GM19023 (cell line): Measurements from ENCODE around the gene AKT2.
"Not testable (repeated sequence)": the region's sequence is repeated elsewhere in the genome, so short reads cannot be mapped to it uniquely, and the experiment has no call there.

ENCODE experiments used
- ATAC-seq: cut with Tn5 transposase; IDR thresholded peaks from one replicate; pipeline ENCODE4 v1.9.1; 2021; ENCODE audit warnings: mild to moderate bottlenecking, moderate library complexity; ENCODE audit not compliant: unreplicated experiment

AKT2 gene

DNA sequence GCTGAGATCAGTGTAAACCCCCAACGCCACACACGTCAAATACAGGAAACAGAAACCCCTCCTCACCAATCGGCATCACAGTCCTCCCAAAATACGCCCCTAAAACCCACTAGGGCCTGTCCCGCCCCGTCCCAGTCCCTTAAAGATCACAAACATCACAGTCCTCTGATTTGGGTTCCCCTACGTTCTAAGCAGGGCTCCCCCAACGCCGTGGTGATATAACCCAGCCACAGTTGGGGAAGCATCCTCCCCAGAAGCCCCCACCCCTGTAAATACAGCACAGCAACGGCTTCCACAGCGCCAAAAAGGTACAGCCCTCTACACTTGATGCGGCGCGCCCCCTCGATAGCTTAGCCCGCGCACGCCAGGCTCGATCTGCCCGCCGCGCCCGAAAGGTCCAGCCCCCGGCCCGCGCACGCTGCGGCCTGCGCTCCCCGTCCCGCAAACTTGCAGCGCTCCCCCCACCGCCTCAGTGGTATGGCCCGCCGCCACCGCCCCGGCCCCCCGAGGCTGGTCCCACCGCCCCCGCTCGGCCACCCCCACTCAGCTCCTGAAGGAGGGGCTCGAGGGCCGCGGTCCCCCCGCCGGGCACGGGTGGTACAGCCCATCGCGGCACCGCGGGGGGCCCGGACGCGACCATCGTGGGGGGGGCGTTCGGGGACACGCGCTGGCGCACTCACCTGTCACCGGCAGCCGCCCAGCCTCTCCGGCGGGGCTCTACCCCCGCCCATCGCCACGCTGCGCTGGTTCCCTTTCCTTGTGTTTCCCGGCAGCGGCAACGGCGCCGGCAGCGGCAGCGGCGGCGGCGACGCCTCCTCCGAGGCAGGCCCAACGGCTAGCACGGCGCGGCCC is at the start of gene AKT2:
AKT2 (minus strand) TSS at position 845 of the 852 bp plus-strand sequence. CDS start 20,078 bp downstream, outside the sequence.
- ATAC-seq, result peak; percentile 30

DNA sequence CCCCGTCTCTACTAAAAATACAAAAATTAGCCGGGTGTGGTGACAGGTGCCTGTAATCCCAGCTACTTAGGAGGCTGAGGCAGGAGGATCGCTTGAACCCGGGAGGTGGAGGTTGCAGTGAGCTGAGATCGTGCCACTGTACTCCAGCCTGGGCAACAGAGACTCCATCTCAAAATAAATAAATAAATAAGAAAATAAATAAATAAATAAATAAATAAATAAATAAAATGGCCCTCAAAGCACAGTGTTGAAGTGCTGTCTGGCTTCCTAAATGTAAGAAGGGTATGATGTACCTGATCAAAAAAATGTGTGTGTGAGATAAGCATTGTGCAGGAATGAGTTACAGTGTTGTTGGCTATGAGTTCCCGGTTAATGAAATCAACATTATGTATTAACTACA is 47.9 kb upstream of the AKT2 start:
- not testable (repeated sequence) for ATAC-seq

DNA sequence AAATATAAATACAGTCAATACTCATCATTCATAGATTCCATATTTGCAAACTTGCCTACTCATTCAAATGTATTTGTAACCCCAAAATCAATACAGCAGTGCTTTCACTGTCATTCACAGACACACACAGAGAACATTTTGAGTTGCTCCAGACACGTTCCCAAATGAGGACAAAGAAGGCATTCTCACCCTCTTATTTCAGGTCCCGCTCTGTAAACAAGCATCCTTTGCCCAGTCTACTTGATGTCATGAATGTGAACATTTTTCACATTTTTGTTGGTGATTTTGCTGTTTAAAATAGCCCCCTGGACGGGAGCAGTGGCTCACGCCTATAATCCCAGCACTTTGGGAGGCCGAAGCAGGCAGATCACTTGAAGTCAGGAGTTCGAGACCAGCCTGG is 47.5 kb upstream of the AKT2 start:
- no peak for ATAC-seq

DNA sequence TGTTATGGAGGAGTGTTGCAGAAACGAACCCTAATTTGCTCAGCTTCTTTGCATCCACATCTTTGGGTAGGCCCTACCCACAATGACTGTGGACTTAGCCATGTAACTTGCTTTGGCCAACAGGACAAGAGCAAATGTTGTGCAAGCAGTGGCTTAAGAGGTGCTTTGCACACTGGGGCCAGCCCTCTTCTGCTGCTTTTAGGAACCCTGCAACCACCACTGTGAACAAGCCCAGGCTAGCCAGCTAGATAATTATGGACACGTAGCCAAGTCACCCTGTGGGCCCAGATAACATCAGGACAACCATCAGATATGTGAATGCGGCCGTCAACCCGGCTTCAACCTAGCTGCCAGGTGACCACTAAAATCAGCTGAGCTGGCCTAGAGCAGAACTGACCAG is 45.9 kb upstream of the AKT2 start:
- ATAC-seq, result no peak

DNA sequence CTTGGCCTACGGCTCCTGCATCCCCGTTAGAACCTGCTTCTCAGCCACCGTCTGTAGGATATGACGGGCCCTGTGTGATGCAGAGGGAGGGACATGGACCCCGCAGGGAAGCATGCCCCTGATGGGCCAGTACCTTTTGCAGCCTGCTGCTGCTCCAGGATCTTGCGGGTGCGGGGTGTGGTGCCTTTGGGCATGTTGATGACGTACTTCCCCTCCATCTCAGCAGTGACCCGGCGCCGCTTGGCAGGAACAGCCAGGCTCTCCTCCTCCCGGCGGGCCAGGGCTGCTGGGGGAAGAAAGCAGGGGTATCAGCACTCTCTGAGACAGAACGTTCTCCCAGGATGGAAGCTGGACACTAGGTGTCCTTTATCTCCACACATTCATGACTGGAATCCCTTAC is 41.1 kb upstream of the AKT2 start:
- ATAC-seq, result no peak

DNA sequence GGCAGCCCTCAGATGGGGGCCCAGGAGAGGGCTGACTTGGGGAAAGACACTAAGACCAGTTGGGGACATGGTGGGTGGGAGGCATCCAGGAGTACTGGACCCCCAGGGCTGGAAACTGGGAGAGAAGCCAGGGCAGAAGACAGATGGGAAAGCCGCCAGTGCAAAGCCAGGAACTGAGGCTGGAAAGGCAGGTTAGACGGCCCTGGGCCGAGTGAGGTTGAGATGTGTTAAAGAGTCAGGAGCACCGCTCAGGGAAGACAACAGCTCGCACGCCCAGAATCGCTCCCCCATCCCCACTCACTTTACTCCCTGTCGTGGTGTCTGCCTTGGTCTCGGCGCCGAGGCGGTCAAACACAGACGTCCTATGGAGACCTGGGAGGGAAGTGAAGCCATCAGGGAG is 38.6 kb upstream of the AKT2 start:
- no peak for ATAC-seq

DNA sequence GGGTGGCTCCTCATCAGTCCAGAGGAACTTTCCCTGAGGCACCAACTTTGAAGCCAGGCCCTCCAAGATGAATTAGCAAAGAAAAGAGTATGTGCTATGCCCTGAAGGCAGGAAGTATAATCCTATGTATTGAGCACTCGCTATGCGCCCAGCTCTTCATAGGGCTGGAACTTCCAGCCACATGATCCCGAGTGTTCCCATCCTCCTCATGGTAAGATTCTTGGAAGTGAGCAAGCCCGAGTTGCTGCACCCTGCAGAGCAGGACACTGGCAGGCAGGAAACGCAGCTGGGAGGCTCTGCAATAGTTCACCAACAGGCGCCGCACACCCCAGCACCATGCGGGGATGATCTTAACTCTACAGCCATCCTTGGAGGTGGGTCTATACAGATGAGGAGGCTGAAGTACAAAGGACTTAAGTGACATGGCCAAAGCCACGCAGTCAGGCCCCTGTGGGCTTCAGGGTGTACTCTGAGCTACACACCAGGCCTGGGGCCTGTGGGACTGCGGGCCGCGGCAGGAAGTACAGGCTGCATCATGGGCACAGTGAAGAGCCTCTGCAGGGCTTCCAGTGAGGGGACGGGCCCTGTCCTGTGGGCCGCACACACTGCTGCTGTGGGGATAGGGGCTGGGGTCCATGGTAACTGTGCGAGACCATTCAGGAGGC is 37.9 kb upstream of the AKT2 start:
- ATAC-seq, result no peak

DNA sequence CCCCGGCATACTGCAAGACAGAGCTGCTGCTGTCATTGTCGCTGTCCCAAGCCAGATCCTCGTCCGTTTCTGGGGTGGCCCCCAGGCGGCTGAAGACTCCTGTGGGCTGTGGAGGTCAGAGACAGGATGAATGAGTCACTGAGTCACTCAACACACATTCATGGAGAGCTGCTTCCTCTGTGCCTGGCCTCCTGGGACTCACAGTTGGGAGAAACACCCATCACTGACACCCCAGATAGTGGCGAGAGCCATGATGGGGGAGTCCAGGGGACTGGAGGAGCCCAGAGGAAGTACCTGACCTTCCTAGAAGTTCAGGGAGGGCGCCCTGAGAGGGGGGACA is 37.1 kb upstream of the AKT2 start:
- ATAC-seq, result no peak

DNA sequence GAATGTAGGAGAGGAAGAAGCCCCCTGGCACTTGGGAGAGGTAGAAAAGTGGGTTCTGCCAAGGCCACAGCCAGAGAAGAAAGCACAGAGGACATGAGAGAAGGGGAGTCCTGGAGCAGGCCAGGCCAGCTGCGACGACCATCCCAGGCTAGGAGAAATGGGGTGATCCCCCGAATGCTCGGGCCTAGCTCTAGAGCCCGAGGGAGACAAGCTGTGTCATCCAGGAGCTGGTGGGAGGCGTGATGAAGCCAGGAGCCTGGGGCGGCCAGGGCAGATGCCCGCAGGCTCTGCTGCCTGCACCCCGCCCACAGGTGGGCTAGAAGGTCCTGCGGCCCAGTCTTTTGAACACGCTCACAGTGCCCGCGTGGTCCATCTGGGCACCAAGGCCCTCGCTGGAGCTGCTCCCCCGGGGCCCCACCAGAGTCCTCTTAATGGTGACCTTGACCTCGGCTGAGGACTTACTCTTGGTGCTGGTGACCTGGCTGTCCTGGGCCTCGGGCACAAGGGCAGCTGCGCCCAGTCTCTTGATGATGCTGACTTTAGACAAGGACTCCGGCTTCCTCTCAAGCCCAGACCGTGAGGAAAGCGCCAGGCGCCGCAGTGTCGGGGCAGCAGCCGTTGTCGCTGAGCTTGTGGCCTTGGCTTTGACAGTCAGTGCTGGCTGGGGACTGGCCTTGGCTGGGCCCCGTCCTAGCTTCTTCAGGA is 36.6 kb upstream of the AKT2 start:
- ATAC-seq, result no peak

DNA sequence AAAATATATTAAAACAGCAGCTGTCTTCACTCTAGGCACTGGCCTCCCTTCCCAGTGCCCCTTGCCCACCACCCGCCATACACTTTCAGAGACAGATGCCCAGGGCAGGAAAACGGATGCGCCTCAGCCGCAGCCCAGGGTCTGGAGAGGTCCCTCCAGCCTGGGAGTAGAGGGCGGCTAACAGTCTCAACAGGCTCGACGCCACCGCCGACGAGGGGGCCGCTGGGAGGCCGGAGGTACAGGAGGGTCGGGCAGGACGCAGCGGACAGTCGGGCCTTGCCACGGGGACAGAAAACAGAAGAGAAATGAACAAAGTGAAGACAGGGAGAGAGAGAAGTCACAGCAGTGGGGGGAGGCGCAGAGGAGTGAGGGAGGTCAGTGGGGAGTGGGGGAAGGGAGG is 35.9 kb upstream of the AKT2 start:
- no peak for ATAC-seq

DNA sequence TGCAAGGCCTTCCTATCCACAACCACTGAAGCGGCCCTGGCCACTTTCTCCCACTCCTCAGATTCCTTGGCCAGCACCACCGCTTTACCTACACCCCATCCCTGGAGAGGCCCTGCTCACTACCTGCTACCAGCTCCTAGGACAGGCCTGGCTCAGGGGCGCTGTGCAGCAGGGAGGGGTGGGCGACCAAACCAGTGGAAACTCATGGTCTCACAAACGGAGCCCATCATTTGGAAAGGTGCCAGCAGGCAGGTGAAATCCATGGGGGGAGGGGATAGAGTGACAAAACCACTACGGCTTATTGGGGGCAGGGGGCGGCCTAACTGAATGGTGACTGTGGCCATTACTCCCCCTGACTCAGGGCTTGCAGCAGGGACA is 35.4 kb upstream of the AKT2 start:
- no peak for ATAC-seq

DNA sequence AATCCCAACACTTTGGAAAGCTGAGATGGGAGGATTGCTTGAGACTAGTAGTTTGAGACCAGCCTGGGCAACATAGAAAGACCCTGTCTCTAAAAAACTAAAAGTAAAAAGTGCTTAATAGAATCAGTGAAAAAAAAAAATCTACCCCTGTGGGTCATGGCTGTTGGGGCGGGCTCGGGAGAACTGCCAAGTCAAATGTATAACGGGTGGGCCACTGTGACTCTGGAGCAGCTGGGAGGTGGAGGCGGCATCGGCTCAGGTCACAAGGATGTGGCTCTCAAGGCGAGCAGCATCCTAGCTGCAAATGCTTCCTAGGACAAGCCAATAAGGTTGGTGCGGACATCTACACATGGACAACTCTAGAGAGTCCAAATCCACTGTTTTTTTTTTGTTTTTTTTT is 32.2 kb upstream of the AKT2 start:
- no peak for ATAC-seq

DNA sequence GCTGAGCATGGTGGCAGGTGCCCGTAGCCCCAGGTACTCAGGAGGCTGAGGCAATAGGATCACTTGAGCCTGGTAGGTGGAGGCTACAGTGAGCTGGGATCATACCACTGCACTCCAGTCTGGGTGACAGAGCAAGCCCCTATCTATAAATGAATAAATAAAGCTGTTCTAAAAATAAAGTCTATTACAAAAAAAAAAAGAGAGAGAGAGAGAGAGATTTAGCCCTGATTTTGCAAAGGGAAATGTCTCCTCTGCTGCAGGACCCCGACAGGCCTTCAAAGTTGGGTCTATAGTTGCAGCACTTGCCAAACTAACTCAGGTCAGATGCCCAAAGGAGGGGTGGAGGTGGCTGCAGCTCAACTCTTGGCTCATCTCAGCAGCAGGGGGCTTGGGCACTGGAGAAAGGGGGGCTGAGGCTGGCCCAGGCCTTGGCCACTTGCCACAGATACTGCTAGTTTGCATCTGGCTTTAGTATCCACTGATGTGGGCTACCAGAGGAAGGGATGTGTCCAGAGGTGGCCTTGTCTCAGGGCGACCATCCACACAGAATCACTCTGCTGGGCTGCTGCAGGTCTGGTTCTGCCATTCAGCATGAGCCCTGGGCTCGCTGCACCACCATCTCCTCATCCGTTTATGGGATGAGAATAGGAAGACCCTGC is 30.8 kb upstream of the AKT2 start:
- no peak for ATAC-seq

DNA sequence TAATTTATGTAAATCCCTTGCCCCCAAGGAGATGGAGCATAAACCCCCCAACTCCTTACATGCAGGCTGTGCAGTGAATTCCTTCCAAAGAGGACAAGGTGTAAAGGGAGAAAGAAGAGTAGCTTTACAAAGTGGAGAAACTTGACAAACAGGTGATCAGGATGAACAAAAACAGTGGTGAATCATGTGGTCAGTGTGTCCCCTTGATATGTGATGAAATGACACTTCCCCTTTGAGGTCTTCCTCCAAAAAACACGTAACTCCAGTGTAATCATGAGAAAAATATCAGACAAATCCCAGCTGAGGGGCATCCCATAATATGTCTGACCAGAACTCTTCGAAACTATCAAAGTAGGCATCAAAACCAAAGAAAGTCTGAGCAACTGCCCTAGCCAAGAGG is 29.5 kb upstream of the AKT2 start:
- ATAC-seq, result no peak

DNA sequence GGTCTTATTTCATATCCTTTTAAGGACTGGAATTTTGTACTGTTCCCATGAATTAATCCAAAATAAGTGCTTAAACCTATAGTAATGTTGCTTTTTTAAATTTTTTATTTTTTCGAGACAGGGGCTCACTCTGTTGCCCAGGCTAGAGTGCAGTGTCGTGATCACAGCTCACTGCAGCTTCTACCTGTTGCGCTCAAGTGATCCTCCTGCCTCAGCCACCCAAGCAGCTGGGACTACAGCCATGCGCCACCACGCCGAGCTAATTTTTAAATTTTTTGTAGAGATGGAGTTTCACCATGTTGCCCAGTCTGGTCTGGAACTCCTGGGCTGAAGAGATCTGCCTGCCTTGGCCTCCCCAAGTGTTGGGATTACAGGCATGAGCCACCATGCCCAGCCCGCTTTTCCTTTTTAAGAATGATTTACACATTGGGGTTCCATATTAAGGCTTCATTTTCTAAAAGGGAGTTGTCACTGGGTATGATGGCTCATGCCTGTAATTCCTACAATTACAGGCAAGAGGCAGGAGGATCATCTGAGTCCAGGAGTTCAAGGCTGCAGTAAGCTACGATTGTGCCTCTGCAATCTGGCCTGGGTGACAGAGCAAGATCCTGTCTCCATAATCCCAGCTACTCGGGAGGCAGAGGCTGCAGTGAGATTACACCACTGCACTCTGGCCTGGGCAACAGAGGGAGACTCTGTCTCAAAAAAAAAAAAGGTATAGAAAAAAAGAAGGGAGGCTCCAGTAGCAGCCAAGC is 28.3 kb upstream of the AKT2 start:
- ATAC-seq, result no peak

DNA sequence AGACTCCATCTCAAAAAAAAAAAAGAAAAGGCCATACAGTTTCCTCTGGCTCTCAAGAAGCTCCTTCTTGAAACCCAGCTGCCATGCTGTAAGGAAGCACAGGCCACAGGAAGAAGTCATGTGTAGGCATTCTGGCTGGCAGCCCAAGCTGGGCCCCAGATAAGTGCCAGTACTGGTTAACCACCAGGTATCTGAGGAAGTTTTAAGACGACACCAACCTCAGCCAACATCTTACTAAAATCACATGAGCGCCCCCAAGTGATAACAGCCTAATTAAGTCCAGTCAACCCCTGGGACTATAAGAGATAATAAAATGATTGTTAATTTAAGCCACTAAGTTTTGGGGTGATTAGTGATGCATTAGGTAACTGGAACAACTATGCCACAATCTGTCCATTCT is 27.4 kb upstream of the AKT2 start:
- ATAC-seq, result no peak

DNA sequence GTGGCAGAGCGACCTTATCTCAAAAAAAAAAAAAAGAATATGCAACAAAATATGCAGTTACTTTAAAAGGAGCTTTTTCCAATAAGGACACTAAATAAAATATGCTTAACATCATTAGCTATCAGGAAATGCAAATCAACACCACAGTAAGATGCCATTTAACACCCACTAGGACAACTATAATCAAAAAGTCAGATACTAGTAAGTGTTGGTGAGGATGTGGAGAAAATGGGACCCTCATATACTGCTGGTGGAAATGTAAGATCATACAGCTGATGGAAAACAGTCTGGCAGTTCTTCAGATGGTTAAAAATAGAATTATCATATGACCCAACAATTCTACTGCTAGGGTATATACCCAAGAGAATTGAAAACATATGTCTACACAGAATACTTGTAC is 24.5 kb upstream of the AKT2 start:
- ATAC-seq, result no peak

DNA sequence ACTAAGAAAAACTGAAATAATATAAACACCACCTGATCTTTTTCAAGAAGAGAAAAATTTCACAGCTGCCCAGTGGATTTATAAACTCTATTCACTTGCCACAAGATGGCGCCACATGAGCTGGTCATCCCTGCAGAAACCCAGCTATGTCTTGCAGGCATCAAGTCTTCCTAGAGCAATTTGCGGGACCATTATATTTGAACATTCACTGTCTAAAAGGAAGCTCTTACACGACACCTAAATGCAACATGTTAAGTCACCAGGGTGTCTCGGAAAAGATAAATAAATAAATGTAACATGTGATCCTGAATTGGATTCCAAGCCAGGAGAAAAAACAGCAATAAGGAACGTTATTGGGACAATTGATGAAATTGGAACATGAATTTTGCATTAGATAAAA is 20.3 kb upstream of the AKT2 start:
- no peak for ATAC-seq

DNA sequence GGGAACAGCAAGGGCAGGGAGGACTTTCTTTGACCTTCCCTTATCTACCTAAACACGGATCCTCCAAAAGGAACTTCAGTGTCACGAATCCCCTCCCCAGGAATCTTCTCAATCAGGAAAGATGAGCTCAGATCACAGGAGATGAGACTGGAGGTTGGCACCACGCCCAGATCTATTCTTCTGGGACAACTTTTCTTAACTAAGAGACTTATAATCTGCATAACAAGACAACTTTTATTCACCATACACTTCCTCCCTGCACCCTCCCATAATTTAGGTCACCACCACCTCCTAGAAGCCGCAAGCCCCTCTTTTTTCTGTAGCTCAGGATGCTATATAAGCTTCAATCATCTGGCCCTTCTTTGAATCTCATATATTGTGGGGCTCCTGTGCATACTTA is 19.2 kb upstream of the AKT2 start:
- ATAC-seq, result no peak

DNA sequence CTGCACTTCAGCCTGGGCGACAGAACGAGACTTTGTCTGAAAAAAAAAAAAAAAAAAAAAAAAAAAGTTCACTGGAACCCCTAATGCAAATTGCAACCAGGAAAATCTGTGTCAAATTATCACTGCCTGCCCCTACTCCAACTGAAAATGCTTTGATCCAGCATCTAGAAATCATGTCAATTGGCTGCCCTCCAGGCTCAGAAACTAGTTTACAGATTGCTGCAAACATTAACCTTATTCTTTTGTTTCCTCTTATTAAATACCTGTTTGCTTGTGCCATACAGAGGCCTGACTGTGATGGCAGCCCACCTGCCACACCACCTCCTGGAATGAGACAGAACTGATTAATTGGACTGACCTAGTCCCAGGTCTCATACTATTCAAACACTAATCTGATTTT is 18.6 kb upstream of the AKT2 start:
- ATAC-seq, result no peak
